Mononuclear cell (primary cell): ENCODE measurements around the gene FGGY. TPM values are rescaled to one million over a fixed set of nuclear protein-coding genes. Genes with fewer than 3 reads are reported as not detected.

Experiments used
- H3K27me3 ChIP-seq: 2 replicates; pipeline ENCODE4 v1.6.0; 2011; ENCODE audit warnings: low read length, control low read depth; ENCODE audit not compliant: insufficient read depth
- H3K4me1 ChIP-seq: 2 replicates; pipeline ENCODE4 v1.5.1; 2011; ENCODE audit warnings: mild to moderate bottlenecking, low read length, control low read depth; ENCODE audit not compliant: insufficient read depth
- H3K4me3 ChIP-seq: 2 replicates; pipeline ENCODE4 v1.5.1; 2011; ENCODE audit warnings: mild to moderate bottlenecking, low read length, moderate library complexity
- H3K9me3 ChIP-seq: 2 replicates; pipeline ENCODE4 v1.5.1; 2011; ENCODE audit warnings: low read depth, mild to moderate bottlenecking, control low read depth, low read length
- total RNA-seq: library from RNA; depleted of rRNA; stranded (reverse); fragments of >200 nt; gene quantifications from one replicate; pipeline ENCODE4 v1.2.3, GENCODE V29; 2012

The FGGY gene
- total RNA-seq, 1 donor: 15.2 TPM

- Histone ChIP-seq H3K27me3 (no peaks in the 10 kb centered on the region), H3K9me3 (no peaks in the 10 kb centered on the region), H3K4me3 (no peak overlapping the region), H3K4me1 (peaks cover 14% of the 10 kb centered on the region)
Observed at GRCh38 chr1:59413327-59413720, 116.4 kb downstream of the FGGY start.

- Histone ChIP-seq H3K9me3 (no peaks in the 10 kb centered on the region), H3K27me3 (no peaks in the 10 kb centered on the region), H3K4me3 (no peak overlapping the region), H3K4me1 (peaks cover 11% of the 10 kb centered on the region)
Observed at GRCh38 chr1:59414406-59415133, 117.7 kb downstream of the FGGY start.

DNA sequence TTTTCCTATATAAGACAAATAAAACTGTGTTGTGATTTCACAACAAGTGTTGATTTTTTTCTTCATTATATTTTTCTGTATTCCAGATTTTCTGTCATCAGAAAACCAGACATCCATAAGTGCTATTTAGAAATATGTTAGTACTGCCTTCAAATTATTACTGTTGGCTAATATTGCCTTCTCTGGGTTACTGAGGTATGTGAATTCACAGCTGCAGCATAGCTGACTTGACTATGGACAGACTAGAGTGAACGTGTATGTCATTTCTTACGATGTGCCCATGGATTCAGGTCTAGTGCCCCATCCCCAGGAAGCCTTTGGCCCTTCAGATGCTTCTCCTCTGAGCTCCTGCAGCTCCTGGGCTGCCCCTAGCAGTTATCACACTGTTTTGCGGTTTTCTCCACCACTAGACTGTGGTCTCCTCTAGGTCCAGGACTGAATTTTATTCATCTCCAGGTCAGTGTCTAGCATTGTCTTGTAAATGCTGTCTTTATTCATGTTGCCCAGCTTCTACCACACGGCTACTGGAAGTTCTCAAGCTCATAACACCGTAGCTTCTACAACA is 118.5 kb downstream of the FGGY start:
- H3K27me3 ChIP-seq: no peaks in the 10 kb centered on the region
- no peak overlapping the region for H3K4me3 ChIP-seq
- peaks cover 8% of the 10 kb centered on the region for H3K4me1 ChIP-seq
- no peaks in the 10 kb centered on the region for H3K9me3 ChIP-seq

GRCh38 chr1:59415881-59416280 is 119.0 kb downstream of the FGGY start:
- no peaks in the 10 kb centered on the region for H3K9me3 ChIP-seq

GRCh38 chr1:59417406-59417805 is 120.5 kb downstream of the FGGY start:
- no peaks in the 10 kb centered on the region for H3K9me3 ChIP-seq
- H3K27me3 ChIP-seq: no peaks in the 10 kb centered on the region
- peaks cover 8% of the 10 kb centered on the region for H3K4me1 ChIP-seq
- H3K4me3 ChIP-seq: no peak overlapping the region

More at GRCh38 chr1:59415881-59416280, 119.0 kb downstream of the FGGY start:
- Histone ChIP-seq H3K4me3 (no peak overlapping the region), H3K4me1 (peaks cover 8% of the 10 kb centered on the region), H3K27me3 (no peaks in the 10 kb centered on the region)

GRCh38 chr1:59418363-59419144 is 121.7 kb downstream of the FGGY start:
- H3K4me1 ChIP-seq: no peaks in the 10 kb centered on the region
- H3K27me3 ChIP-seq: no peaks in the 10 kb centered on the region
- H3K4me3 ChIP-seq: no peak overlapping the region
- H3K9me3 ChIP-seq: no peaks in the 10 kb centered on the region

DNA sequence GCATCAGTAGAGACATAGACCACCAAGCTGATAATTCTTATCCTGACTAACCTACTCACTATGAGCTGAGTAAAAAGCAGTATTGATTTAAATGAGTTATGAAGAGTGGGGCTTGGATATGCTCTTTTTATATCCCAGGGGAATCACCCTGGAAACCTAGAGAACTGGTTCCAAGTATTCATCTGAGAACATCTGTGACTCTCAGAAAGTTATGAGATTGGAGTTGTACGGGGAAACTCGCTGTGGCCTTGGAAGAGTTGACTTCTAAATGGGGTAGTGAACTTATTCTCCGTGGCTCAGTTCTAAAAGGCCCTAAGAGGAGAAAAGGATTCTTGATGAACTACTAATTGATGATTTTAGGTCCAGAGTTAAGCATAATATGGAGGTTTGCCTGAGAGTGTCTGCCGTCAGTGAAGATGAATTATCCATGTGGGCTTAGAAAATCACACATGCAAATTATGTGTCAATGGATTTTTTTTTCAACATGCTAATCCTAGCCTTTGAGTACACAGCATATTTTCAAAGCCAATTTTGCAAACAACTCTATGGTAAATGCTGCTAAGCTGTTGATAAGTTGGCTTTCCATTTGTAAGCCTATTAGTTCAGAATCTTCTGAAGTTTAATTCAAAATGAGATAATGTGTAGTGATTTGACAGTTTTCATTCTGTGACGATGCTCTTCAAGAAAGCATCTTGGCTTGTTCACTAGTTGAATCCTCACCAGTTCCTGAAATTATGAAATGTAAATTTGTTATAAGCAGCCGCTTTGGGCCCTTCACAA is 122.7 kb downstream of the FGGY start:
- H3K4me1 ChIP-seq: no peaks in the 10 kb centered on the region
- no peak overlapping the region for H3K4me3 ChIP-seq
- H3K9me3 ChIP-seq: no peaks in the 10 kb centered on the region
- no peaks in the 10 kb centered on the region for H3K27me3 ChIP-seq

DNA sequence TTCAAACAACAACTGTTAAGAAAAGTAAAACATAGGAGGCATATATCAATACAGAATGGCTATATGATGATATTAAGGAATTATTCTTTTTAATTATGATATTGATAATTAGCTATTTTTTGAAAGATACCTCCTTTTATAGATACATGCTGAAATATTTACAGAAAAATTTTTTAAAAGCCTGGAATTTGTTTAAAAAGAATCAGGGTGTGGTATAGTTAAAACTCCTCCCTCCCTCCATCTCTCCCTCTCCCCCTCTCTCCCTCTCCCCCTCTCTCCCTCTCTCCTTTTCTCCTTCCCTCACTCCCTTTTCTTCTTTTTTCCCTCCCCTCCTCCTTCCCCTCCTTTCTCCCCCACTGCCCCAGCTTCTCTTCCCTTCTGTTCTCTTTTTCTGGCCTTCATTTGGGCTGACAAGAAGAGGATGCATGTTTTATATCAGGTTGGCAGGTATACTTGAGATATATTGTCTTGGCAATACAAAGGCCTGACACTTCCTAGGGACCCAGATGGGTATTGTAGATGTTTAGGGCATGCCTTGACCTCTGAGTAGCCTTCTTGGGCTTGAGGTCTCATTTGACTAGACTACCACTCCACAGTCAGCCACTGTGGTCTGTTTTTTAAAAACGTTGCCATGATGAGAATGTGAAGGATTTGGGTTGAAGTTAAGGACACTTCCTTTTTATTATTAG is 124.5 kb downstream of the FGGY start:
- no peaks in the 10 kb centered on the region for H3K9me3 ChIP-seq
- no peaks in the 10 kb centered on the region for H3K27me3 ChIP-seq
- no peak overlapping the region for H3K4me3 ChIP-seq
- H3K4me1 ChIP-seq: no peaks in the 10 kb centered on the region

- no peaks in the 10 kb centered on the region for H3K27me3 ChIP-seq
- no peaks in the 10 kb centered on the region for H3K4me1 ChIP-seq
- no peak overlapping the region for H3K4me3 ChIP-seq
- H3K9me3 ChIP-seq: no peaks in the 10 kb centered on the region
Observed at GRCh38 chr1:59422921-59423575, 126.2 kb downstream of the FGGY start.

DNA sequence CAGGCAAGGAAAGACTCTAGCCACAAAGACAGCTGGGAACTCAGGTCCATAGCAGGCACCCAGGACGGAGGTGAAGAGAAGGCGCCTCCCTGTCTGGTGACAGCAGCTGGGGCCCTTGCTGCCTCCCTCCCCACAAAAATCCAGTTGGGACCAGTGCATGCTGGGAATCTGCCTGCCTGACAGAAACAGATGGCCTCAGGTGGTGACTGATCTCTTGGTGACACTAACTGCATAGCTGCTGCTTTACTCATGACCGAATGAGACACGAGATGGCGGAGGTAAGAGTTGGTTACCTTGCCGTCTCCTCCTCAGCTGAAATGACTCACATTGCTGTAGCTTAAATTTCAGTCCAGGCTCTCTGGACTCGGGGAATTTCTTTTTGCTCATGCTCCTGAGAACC is 130.3 kb downstream of the FGGY start:
- Histone ChIP-seq H3K9me3 (no peaks in the 10 kb centered on the region), H3K4me3 (no peak overlapping the region), H3K27me3 (no peaks in the 10 kb centered on the region), H3K4me1 (no peaks in the 10 kb centered on the region)

- Histone ChIP-seq H3K9me3 (no peaks in the 10 kb centered on the region), H3K4me3 (no peak overlapping the region), H3K27me3 (no peaks in the 10 kb centered on the region), H3K4me1 (no peaks in the 10 kb centered on the region)
Observed at GRCh38 chr1:59427784-59428183, 130.9 kb downstream of the FGGY start.

DNA sequence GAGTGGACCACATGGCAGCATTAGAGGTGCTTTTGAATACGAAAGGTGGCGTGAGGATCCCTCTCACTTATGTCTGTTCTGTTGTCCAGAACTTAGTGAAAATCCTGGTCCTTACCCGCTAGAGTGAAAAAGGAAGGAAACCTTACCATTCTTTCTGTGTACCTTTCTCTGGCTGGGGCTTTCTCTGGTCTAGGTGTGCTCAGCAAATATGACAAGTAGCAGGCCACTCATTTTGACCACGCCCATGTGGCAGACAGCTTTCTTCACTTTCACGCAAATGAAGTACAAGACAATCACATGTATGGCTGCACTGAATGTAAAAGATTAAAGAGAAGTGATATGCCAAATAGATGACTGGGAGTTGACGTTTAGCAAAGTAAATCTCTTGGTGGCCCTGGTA is 131.9 kb downstream of the FGGY start:
- no peaks in the 10 kb centered on the region for H3K27me3 ChIP-seq
- H3K4me3 ChIP-seq: no peak overlapping the region
- no peaks in the 10 kb centered on the region for H3K4me1 ChIP-seq
- H3K9me3 ChIP-seq: no peaks in the 10 kb centered on the region

- H3K4me1 ChIP-seq: no peaks in the 10 kb centered on the region
- no peaks in the 10 kb centered on the region for H3K9me3 ChIP-seq
- H3K4me3 ChIP-seq: no peak overlapping the region
- H3K27me3 ChIP-seq: no peaks in the 10 kb centered on the region
Observed at GRCh38 chr1:59429656-59430055, 132.8 kb downstream of the FGGY start.
